Measurements from ENCODE around the gene VPS8. TPM values are rescaled to one million over a fixed set of nuclear protein-coding genes. Genes with fewer than 3 reads are reported as not detected.

VPS8 gene
- total and polyA plus RNA-seq, 3 experiments from 2014 or later, result 19.6 to 30.2 (median 22.3) TPM

Other genes starting within 250 kb of the VPS8 start
- 10 to 100 TPM; 24.5 to 25.0 TPM for gene MAGEF1, start 100.1 kb upstream of the VPS8 start, total RNA-seq
- gene MAGEF1, start 100.1 kb upstream of the VPS8 start, polyA plus RNA-seq, result 14.5 TPM

Data from CD8-positive, alpha-beta memory T cell (primary cell).